Measurements from ENCODE around the gene ASMTL. TPM values are rescaled to one million over a fixed set of nuclear protein-coding genes. Genes with fewer than 3 reads are reported as not detected.

ASMTL gene
- total and polyA plus RNA-seq, 2 experiments from 2014 or later = 53.7 to 61.2 TPM

GRCh38 chrX:1397441-1398270 lies 55.1 kb downstream of the ASMTL start:
- Histone ChIP-seq H3K4me2 (no peak overlapping the region), H3K4me1 (ENCODE audit: insufficient read depth) (peaks cover 11% of the 10 kb centered on the region; the same call in 1 of the 2 replicates), H3K9me2 (ENCODE audit: insufficient read depth) (no peaks in the 10 kb centered on the region), H3K4me3 (no peak overlapping the region), H3K27me3 (ENCODE audit: insufficient read depth) (no peaks in the 10 kb centered on the region), H3K36me3 (ENCODE audit: insufficient read depth) (no peaks in the 10 kb centered on the region), H3K79me2 (replicated peaks; ENCODE audit: insufficient read depth) (peaks cover 31% of the 10 kb centered on the region), H4K20me1 (replicated peaks; ENCODE audit: insufficient read depth) (peaks cover 18% of the 10 kb centered on the region), H3K27ac (ENCODE audit: low read depth) (no peak overlapping the region), H2AFZ (no peak overlapping the region), H3F3A (replicated peaks; ENCODE audit: low read depth) (peaks cover 18% of the 10 kb centered on the region; the same call in 1 of the 2 replicates)
- no peak overlapping the region for H3K27ac Mint-ChIP-seq
- peaks cover 15% of the 10 kb centered on the region for H3K27me3 Mint-ChIP-seq (ENCODE audit: insufficient read depth, low read depth, poor library complexity)
- H3K9me3 Mint-ChIP-seq = peaks cover 5% of the 10 kb centered on the region; the same call in 1 of the 3 replicates
- TF ChIP-seq ZNF114 (CRISPR knock-in tag; IDR thresholded peaks at IDR 0.05) (no peak), POLR2AphosphoS5 (IDR thresholded peaks at IDR 0.05; ENCODE audit: low read depth) (no peak; the same call in 1 of the 2 replicates), EZH2phosphoT487 (IDR thresholded peaks at IDR 0.05; ENCODE audit: unreplicated experiment) (no peak), STAT1 (IDR thresholded peaks at IDR 0.05; ENCODE audit: unreplicated experiment) (no peak), EZH2 (IDR thresholded peaks at IDR 0.05; ENCODE audit: low read depth, unreplicated experiment) (no peak), ZNF331 (CRISPR knock-in tag; IDR thresholded peaks at IDR 0.05; ENCODE audit: low read depth) (no peak), JUNB (IDR thresholded peaks at IDR 0.05; ENCODE audit: unreplicated experiment) (no peak), ZNF462 (CRISPR knock-in tag; IDR thresholded peaks at IDR 0.05) (no peak), CREB1 (CRISPR knock-in tag; IDR thresholded peaks at IDR 0.05; ENCODE audit: low read depth) (no peak), NANOG (IDR thresholded peaks at IDR 0.05; ENCODE audit: borderline replicate concordance) (no peak)
- TF ChIP-seq, protein P1, sequence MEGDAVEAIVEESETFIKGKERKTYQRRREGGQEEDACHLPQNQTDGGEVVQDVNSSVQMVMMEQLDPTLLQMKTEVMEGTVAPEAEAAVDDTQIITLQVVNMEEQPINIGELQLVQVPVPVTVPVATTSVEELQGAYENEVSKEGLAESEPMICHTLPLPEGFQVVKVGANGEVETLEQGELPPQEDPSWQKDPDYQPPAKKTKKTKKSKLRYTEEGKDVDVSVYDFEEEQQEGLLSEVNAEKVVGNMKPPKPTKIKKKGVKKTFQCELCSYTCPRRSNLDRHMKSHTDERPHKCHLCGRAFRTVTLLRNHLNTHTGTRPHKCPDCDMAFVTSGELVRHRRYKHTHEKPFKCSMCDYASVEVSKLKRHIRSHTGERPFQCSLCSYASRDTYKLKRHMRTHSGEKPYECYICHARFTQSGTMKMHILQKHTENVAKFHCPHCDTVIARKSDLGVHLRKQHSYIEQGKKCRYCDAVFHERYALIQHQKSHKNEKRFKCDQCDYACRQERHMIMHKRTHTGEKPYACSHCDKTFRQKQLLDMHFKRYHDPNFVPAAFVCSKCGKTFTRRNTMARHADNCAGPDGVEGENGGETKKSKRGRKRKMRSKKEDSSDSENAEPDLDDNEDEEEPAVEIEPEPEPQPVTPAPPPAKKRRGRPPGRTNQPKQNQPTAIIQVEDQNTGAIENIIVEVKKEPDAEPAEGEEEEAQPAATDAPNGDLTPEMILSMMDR (conservative IDR thresholded peaks at IDR 0.05; ENCODE audit: low read depth in 2 of 2) = no peak
- TF ChIP-seq, protein P2, sequence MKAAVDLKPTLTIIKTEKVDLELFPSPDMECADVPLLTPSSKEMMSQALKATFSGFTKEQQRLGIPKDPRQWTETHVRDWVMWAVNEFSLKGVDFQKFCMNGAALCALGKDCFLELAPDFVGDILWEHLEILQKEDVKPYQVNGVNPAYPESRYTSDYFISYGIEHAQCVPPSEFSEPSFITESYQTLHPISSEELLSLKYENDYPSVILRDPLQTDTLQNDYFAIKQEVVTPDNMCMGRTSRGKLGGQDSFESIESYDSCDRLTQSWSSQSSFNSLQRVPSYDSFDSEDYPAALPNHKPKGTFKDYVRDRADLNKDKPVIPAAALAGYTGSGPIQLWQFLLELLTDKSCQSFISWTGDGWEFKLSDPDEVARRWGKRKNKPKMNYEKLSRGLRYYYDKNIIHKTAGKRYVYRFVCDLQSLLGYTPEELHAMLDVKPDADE (IDR thresholded peaks at IDR 0.05) = no peak
- TF ChIP-seq, protein P3, sequence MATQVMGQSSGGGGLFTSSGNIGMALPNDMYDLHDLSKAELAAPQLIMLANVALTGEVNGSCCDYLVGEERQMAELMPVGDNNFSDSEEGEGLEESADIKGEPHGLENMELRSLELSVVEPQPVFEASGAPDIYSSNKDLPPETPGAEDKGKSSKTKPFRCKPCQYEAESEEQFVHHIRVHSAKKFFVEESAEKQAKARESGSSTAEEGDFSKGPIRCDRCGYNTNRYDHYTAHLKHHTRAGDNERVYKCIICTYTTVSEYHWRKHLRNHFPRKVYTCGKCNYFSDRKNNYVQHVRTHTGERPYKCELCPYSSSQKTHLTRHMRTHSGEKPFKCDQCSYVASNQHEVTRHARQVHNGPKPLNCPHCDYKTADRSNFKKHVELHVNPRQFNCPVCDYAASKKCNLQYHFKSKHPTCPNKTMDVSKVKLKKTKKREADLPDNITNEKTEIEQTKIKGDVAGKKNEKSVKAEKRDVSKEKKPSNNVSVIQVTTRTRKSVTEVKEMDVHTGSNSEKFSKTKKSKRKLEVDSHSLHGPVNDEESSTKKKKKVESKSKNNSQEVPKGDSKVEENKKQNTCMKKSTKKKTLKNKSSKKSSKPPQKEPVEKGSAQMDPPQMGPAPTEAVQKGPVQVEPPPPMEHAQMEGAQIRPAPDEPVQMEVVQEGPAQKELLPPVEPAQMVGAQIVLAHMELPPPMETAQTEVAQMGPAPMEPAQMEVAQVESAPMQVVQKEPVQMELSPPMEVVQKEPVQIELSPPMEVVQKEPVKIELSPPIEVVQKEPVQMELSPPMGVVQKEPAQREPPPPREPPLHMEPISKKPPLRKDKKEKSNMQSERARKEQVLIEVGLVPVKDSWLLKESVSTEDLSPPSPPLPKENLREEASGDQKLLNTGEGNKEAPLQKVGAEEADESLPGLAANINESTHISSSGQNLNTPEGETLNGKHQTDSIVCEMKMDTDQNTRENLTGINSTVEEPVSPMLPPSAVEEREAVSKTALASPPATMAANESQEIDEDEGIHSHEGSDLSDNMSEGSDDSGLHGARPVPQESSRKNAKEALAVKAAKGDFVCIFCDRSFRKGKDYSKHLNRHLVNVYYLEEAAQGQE (IDR thresholded peaks at IDR 0.05; ENCODE audit: unreplicated experiment) = no peak
- H3K4me3 Mint-ChIP-seq = no peak overlapping the region
- H3K4me1 Mint-ChIP-seq = peaks cover 17% of the 10 kb centered on the region
- DNase-seq (ENCODE audit: low spot score) (no peak), ATAC-seq (no peak)
- peaks cover 65% of the 10 kb centered on the region for H3K36me3 Mint-ChIP-seq (ENCODE audit: low read depth)

All from GM23338 (cell line).